ENCODE data around the gene TYW1.
"Not testable (repeated sequence)": the region's sequence is repeated elsewhere in the genome, so short reads cannot be mapped to it uniquely, and the experiment has no call there.

DNA sequence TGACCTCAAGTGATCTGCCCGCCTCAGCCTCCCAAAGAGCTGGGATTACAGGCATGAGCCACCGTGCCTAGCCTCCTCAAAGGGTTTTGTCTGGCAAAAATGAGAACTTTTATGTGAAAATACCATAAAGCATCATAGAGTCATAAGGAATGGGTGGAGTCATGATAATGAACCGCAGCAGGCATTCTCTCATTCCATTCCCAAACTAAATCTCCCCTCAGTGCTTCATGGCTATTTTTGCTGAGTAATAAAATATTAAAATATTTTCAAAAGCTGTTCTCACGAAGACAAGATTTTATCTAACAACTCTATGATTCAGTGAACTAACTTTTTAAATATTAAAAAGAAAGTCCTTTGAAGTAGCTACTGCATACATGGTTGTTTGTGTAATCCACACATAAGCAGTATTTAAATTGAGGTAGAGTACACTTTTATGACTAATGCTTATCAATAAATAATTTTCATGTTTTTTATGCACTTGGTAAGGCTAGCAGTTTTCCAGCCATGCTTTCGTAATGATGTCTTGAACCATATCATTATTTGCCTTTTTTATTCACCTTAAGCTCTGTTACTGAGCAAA lies 195.6 kb downstream of the TYW1 start:
- TF ChIP-seq, protein P1, sequence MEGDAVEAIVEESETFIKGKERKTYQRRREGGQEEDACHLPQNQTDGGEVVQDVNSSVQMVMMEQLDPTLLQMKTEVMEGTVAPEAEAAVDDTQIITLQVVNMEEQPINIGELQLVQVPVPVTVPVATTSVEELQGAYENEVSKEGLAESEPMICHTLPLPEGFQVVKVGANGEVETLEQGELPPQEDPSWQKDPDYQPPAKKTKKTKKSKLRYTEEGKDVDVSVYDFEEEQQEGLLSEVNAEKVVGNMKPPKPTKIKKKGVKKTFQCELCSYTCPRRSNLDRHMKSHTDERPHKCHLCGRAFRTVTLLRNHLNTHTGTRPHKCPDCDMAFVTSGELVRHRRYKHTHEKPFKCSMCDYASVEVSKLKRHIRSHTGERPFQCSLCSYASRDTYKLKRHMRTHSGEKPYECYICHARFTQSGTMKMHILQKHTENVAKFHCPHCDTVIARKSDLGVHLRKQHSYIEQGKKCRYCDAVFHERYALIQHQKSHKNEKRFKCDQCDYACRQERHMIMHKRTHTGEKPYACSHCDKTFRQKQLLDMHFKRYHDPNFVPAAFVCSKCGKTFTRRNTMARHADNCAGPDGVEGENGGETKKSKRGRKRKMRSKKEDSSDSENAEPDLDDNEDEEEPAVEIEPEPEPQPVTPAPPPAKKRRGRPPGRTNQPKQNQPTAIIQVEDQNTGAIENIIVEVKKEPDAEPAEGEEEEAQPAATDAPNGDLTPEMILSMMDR (IDR thresholded peaks at IDR 0.05): not testable (repeated sequence)
- not testable (repeated sequence) for TF ChIP-seq POLR2A (IDR thresholded peaks at IDR 0.05)

Measured in adrenal gland (tissue), 5 donors.